ENCODE data around the gene ISOC2.

ISOC2 gene

DNA sequence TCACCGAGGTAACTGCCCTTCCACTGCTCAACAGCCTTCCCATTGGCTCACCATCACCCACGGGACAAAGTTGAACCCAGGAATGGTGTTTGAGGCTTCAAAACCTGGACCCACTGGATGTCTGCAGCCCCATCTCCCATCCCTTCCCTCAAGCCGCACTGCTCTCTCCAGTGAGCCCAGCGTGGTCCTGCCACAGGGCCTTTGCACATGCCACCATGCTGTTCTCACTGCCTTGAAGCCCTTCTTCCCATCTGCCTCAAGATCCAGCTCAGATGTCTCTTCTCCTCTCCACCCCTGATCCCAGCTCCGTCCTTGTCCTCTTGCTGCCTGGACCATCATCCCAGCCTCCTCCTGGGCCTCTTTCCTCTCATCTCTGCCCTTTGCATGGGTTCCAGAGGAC is 22.4 kb downstream of the ISOC2 start:
- TF ChIP-seq FOXM1 (IDR thresholded peaks at IDR 0.05; ENCODE audit: borderline replicate concordance) (no peak), PKNOX1 (IDR thresholded peaks at IDR 0.05) (no peak), HDGF (IDR thresholded peaks at IDR 0.05; ENCODE audit: borderline replicate concordance) (no peak), BHLHE40 (IDR thresholded peaks at IDR 0.05; ENCODE audit: borderline replicate concordance) (no peak), CTBP1 (IDR thresholded peaks at IDR 0.05; ENCODE audit: borderline replicate concordance) (no peak), ARNT (IDR thresholded peaks at IDR 0.05) (no peak), TARDBP (IDR thresholded peaks at IDR 0.05) (no peak)
- DNase-seq (ENCODE audit: extremely low spot score), result no peak
- POLR2A ChIA-PET, result interaction anchor here (0.6 kb wide), 1 partner anchor 147 kb away, joined by 3 read pairs; no protein-coding TSS in a partner anchor
- CTCF ChIA-PET, result no interaction called here

DNA sequence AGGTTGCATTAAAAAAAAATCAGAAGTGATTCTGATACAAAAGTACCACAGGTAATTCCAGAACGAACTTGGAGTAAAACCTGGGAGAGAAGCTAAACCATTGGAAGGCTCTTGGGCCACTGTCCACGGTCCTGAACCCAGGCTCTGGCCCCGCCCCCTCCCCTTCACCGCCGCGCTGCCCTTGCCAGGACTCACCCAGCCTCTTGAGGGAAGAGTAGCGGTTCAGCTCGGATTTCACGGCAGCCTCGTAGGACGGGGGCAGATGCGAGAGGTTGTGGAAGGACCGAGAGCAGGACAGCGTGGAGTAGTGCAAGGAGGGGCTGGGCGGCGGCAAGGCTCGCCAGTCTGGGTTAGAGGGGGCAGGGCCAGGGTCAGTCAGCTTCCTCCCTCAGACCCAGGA is 24.0 kb downstream of the ISOC2 start:
- ChIA-PET CTCF (no interaction called here), POLR2A (interaction anchor here (0.6 to 1.3 kb wide), 2 partner anchors 87 to 178 kb away, joined by 3 to 4 read pairs; partner anchors contain the start of gene PPP6R1)
- DNase-seq (ENCODE audit: extremely low spot score), result peak; percentile 77

DNA sequence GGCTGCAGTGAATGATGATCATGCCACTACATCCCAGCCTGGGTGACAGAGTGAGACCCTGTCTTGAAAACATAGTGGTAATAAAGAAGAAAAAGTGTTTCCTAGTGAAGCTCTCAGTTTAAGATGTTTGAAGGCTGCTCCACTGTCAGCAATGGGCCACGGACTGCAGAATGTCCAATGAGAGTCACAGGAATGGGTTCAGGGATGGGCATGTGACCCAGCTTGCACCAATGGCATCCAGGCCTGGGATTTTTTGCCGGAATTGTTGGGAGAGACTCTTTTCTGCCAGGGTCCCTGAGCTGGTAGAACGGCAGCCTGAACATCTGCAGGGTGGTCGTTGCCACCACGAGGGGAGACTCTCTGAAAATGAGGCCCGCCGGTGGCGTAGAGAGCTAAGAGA is 24.6 kb downstream of the ISOC2 start:
- TF ChIP-seq FOXA1 (IDR thresholded peaks at IDR 0.05) (no peak), L3MBTL2 (conservative IDR thresholded peaks at IDR 0.05) (no peak), ELF4 (IDR thresholded peaks at IDR 0.05) (no peak), CTBP1 (IDR thresholded peaks at IDR 0.05; ENCODE audit: borderline replicate concordance) (no peak), SUZ12 (IDR thresholded peaks at IDR 0.05) (no peak), HDGF (IDR thresholded peaks at IDR 0.05; ENCODE audit: borderline replicate concordance) (no peak), LEF1 (IDR thresholded peaks at IDR 0.05; ENCODE audit: borderline replicate concordance) (no peak), BHLHE40 (IDR thresholded peaks at IDR 0.05; ENCODE audit: borderline replicate concordance) (no peak), ZNF384 (IDR thresholded peaks at IDR 0.05) (no peak)
- no peak for DNase-seq (ENCODE audit: extremely low spot score)
- POLR2A ChIA-PET, result interaction anchor here (0.6 to 1.3 kb wide), 2 partner anchors 52 to 178 kb away, joined by 3 to 4 read pairs; partner anchors contain the start of gene PPP6R1
- CTCF ChIA-PET, result no interaction called here

More for the DNA sequence above, 24.0 kb downstream of the ISOC2 start:
- no peak for TF ChIP-seq TARDBP (IDR thresholded peaks at IDR 0.05)
- no peak for TF ChIP-seq ARNT (IDR thresholded peaks at IDR 0.05)
- TF ChIP-seq PKNOX1 (IDR thresholded peaks at IDR 0.05), result no peak
- TF ChIP-seq SUZ12 (IDR thresholded peaks at IDR 0.05), result no peak
- TF ChIP-seq HDGF (IDR thresholded peaks at IDR 0.05; ENCODE audit: borderline replicate concordance), result no peak
- TF ChIP-seq SP1 (IDR thresholded peaks at IDR 0.05), result no peak
- no peak for TF ChIP-seq FOXK2 (IDR thresholded peaks at IDR 0.05)
- no peak for TF ChIP-seq CTBP1 (IDR thresholded peaks at IDR 0.05; ENCODE audit: borderline replicate concordance)
- TF ChIP-seq ELF4 (IDR thresholded peaks at IDR 0.05), result no peak
- TF ChIP-seq NFRKB (IDR thresholded peaks at IDR 0.05), result no peak
- no peak for TF ChIP-seq FOXA1 (IDR thresholded peaks at IDR 0.05)

GRCh38 chr19:55435020-55435419 is 26.4 kb downstream of the ISOC2 start:
- CTCF ChIA-PET, result no interaction called here
- no peak for DNase-seq (ENCODE audit: extremely low spot score)
- POLR2A ChIA-PET, result no interaction called here

DNA sequence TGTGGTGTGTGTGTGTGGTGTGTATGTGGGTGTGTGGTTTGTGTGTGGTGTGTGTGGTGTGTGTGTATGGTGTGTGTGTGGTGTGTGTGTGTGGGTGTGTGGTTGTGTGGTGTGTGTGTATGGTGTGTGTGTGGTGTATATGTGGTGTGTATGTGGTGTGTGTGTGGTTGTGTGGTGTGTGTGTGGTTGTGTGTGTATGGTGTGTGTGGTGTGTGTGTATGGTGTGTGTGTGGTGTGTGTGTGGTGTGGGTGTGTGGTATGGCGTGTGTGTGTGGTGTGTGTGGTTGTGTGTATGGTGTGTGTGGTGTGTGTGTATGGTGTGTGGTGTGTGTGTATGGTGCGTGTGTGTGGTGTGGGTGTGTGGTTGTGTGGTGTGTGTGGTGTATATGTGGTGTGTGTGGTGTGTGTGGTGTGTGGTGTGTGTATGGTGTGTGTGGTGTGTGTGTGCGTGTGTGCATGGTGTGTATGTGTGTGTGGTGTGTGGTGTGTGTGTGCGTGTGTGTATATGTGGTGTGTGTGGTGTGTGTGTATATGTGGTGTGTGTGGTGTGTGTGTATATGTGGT is 27.0 kb downstream of the ISOC2 start:
- POLR2A ChIA-PET, result no interaction called here
- no peak for DNase-seq (ENCODE audit: extremely low spot score)
- no peak for TF ChIP-seq CTBP1 (IDR thresholded peaks at IDR 0.05; ENCODE audit: borderline replicate concordance)
- no peak for TF ChIP-seq ZNF384 (IDR thresholded peaks at IDR 0.05)
- TF ChIP-seq BHLHE40 (IDR thresholded peaks at IDR 0.05; ENCODE audit: borderline replicate concordance), result no peak
- TF ChIP-seq NFRKB (IDR thresholded peaks at IDR 0.05), result no peak
- TF ChIP-seq FOXA1 (IDR thresholded peaks at IDR 0.05), result no peak
- TF ChIP-seq PKNOX1 (IDR thresholded peaks at IDR 0.05), result no peak
- TF ChIP-seq ARNT (IDR thresholded peaks at IDR 0.05), result no peak
- no peak for TF ChIP-seq HDGF (IDR thresholded peaks at IDR 0.05; ENCODE audit: borderline replicate concordance)
- no peak for TF ChIP-seq TARDBP (IDR thresholded peaks at IDR 0.05)
- no peak for TF ChIP-seq L3MBTL2 (conservative IDR thresholded peaks at IDR 0.05)
- TF ChIP-seq SP1 (IDR thresholded peaks at IDR 0.05), result no peak
- TF ChIP-seq LEF1 (IDR thresholded peaks at IDR 0.05; ENCODE audit: borderline replicate concordance), result no peak
- no peak for TF ChIP-seq FOXM1 (IDR thresholded peaks at IDR 0.05; ENCODE audit: borderline replicate concordance)
- no peak for TF ChIP-seq ELF4 (IDR thresholded peaks at IDR 0.05)
- TF ChIP-seq FOXK2 (IDR thresholded peaks at IDR 0.05), result no peak
- TF ChIP-seq SUZ12 (IDR thresholded peaks at IDR 0.05), result no peak
- CTCF ChIA-PET, result no interaction called here

More at GRCh38 chr19:55435020-55435419, 26.4 kb downstream of the ISOC2 start:
- TF ChIP-seq LEF1 (IDR thresholded peaks at IDR 0.05; ENCODE audit: borderline replicate concordance), result no peak

DNA sequence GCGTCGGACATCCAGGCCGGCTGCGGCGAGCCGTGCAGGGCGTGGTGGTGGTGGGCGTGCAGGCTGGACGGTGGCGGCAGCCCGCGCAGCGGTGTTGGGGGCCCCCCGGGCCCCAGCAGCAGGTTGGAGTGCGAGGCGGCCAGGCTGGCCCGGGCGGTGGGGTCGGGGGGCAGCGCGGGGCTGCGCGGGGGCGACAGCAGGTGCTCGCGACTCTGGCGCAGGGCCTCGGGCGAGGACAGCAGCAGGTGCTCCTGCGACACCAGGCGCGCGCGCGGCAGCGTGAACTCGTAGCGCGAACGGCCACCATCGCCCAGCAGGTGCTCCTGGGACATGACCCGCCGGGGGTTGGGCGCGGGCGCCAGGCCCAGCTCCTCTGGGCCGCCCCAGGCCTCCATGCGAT is 28.1 kb downstream of the ISOC2 start:
- no peak for DNase-seq (ENCODE audit: extremely low spot score)
- TF ChIP-seq L3MBTL2 (conservative IDR thresholded peaks at IDR 0.05) (no peak), HDGF (IDR thresholded peaks at IDR 0.05; ENCODE audit: borderline replicate concordance) (no peak), ARNT (IDR thresholded peaks at IDR 0.05) (no peak), FOXA1 (IDR thresholded peaks at IDR 0.05) (no peak), BHLHE40 (IDR thresholded peaks at IDR 0.05; ENCODE audit: borderline replicate concordance) (no peak), PKNOX1 (IDR thresholded peaks at IDR 0.05) (no peak), CTBP1 (IDR thresholded peaks at IDR 0.05; ENCODE audit: borderline replicate concordance) (no peak), SUZ12 (IDR thresholded peaks at IDR 0.05) (no peak), TARDBP (IDR thresholded peaks at IDR 0.05) (no peak), ZNF384 (IDR thresholded peaks at IDR 0.05) (no peak), FOXM1 (IDR thresholded peaks at IDR 0.05; ENCODE audit: borderline replicate concordance) (no peak), FOXK2 (IDR thresholded peaks at IDR 0.05) (no peak), LEF1 (IDR thresholded peaks at IDR 0.05; ENCODE audit: borderline replicate concordance) (no peak), NFRKB (IDR thresholded peaks at IDR 0.05) (no peak), ELF4 (IDR thresholded peaks at IDR 0.05) (no peak), SP1 (IDR thresholded peaks at IDR 0.05) (no peak)
- ChIA-PET POLR2A (no interaction called here), CTCF (no interaction called here)
